HepG2 (cell line): Measurements from ENCODE around the gene FGGY. TPM values are rescaled to one million over a fixed set of nuclear protein-coding genes. Genes with fewer than 3 reads are reported as not detected.

Source experiments
- ATAC-seq: fragments of 200-7000 bp; cut with Tn5 transposase; 3 replicates; pipeline ENCODE4 v1.9.1; 2020; ENCODE audit warnings: mild to moderate bottlenecking, moderate library complexity
- BruUV-seq: library from RNA; stranded (reverse); fragments of 400-500 nt; replicated peaks from 2 replicates; lab custom pipeline; 2021; lab: Mats Ljungman, UMichigan
- CTCF ChIA-PET: fragments of 300-600 bp; formaldehyde crosslinking; extraction: SDS; loops from one replicate; lab custom pipeline; 2021; ENCODE audit warnings: low total read pairs, inconsistent platforms, low intra/inter-chr PET ratio; lab: Yijun Ruan, JAX
- POLR2A ChIA-PET: fragments of 350-600 bp; sonication (Branson Sonifier 250); formaldehyde crosslinking; loops from one replicate; lab custom pipeline; 2020; ENCODE audit warnings: antibody characterized with exemption, inconsistent platforms; lab: Yijun Ruan, JAX
- DNase-seq: peaks from one replicate; pipeline ENCODE4 v3.0.0-alpha.2; 2015; ENCODE audit warnings: low spot score
- FAIRE-seq: peaks from 3 replicates; lab custom pipeline; 2011; peaks lifted over from hg19 to GRCh38; lab: Jason Lieb, UNC
- H2AFZ ChIP-seq: one replicate; pipeline ENCODE4 v1.6.1; 2011; ENCODE audit warnings: low read length, inconsistent platforms
- H3K27ac ChIP-seq: fragments of 300-600 bp; 3 replicates; pipeline ENCODE4 v1.8.0; 2011; ENCODE audit warnings: mixed run types, mild to moderate bottlenecking, mixed read lengths, low read length, inconsistent platforms; ENCODE audit not compliant: insufficient read depth; ENCODE audit errors: extremely low read length
- H3K27me3 ChIP-seq, 2 experiments: fragments of 200-600 bp in 1 of 2; 2 replicates in 1 of 2; 3 replicates in 1 of 2; pipeline versions ENCODE4 v1.6.0 to v1.8.0; 2011; ENCODE audit warnings: low read length in 2 of 2, mild to moderate bottlenecking in 2 of 2, moderate library complexity in 2 of 2, inconsistent platforms in 1 of 2; ENCODE audit not compliant: insufficient read depth in 2 of 2, control insufficient read depth in 1 of 2
- H3K36me3 ChIP-seq, 2 experiments: fragments of 200-600 bp in 1 of 2; replicated peaks in 1 of 2; 2 replicates in 1 of 2; 3 replicates in 1 of 2; pipeline versions ENCODE4 v1.5.1 to v1.8.0; 2011; ENCODE audit warnings: low read length in 2 of 2, inconsistent platforms in 1 of 2; ENCODE audit not compliant: insufficient read depth in 2 of 2, control insufficient read depth in 1 of 2
- H3K4me1 ChIP-seq: 2 replicates; pipeline ENCODE4 v1.5.1; 2012; ENCODE audit warnings: low read length, inconsistent platforms; ENCODE audit not compliant: insufficient read depth
- H3K4me2 ChIP-seq: 2 replicates; pipeline ENCODE4 v1.6.0; 2011; ENCODE audit warnings: low read depth, low read length, inconsistent platforms
- H3K4me3 ChIP-seq, 3 experiments: fragments of 200-600 bp in 1 of 3; sonication (generic), shearing (Covaris generic) in 1 of 3; replicated peaks in 1 of 3; 2 replicates each; pipeline ENCODE4 v1.5.1; 2011 to 2016; ENCODE audit warnings: low read length in 3 of 3, inconsistent platforms in 2 of 3, low read depth in 2 of 3, mild to moderate bottlenecking in 2 of 3, control low read depth in 1 of 3, mixed read lengths in 1 of 3; ENCODE audit not compliant: insufficient read depth in 1 of 3
- H3K79me2 ChIP-seq: one replicate; pipeline ENCODE4 v1.6.1; 2011; ENCODE audit warnings: low read length, inconsistent platforms; ENCODE audit not compliant: insufficient read depth
- H3K9ac ChIP-seq: 2 replicates; pipeline ENCODE4 v1.6.0; 2011; ENCODE audit warnings: mild to moderate bottlenecking, low read depth, low read length, inconsistent platforms; ENCODE audit not compliant: insufficient read depth
- H3K9me3 ChIP-seq: 2 replicates; pipeline ENCODE4 v1.5.1; 2012; ENCODE audit warnings: mild to moderate bottlenecking, low read length
- H4K20me1 ChIP-seq: 2 replicates; pipeline ENCODE4 v1.6.0; 2011; ENCODE audit warnings: inconsistent platforms, mild to moderate bottlenecking, low read length, moderate library complexity; ENCODE audit not compliant: insufficient read depth
- ADNP ChIP-seq: sonication (generic); formaldehyde crosslinking; IDR thresholded peaks from 2 replicates; pipeline ENCODE4 v1.4.0; 2020; ENCODE audit warnings: missing genetic modification reagents
- CREB1 ChIP-seq, 2 experiments: fragments of 450-650 bp in 1 of 2; IDR thresholded peaks; 2 replicates each; pipeline ENCODE4 v1.6.1; 2016 to 2017; ENCODE audit warnings: control low read depth in 1 of 2, mild to moderate bottlenecking in 1 of 2, missing compliant biosample characterization in 1 of 2, missing genetic modification characterization in 1 of 2
- ELK4 ChIP-seq: sonication (generic); formaldehyde crosslinking; IDR thresholded peaks from 2 replicates; pipeline ENCODE4 v1.9.0; 2021; ENCODE audit warnings: missing genetic modification reagents, borderline replicate concordance
- GATAD2A ChIP-seq: IDR thresholded peaks from 2 replicates; pipeline ENCODE4 v1.6.1; 2016
- GFI1 ChIP-seq: sonication (generic); formaldehyde crosslinking; IDR thresholded peaks from 2 replicates; pipeline ENCODE4 v1.5.0; 2020; ENCODE audit warnings: missing genetic modification reagents, mild to moderate bottlenecking, borderline replicate concordance
- KDM1A ChIP-seq: IDR thresholded peaks from 2 replicates; pipeline ENCODE4 v1.6.1; 2016; ENCODE audit warnings: missing compliant biosample characterization
- NCOA2 ChIP-seq: sonication (generic); formaldehyde crosslinking; IDR thresholded peaks from 2 replicates; pipeline ENCODE4 v1.8.0; 2022; ENCODE audit warnings: inconsistent platforms
- NFE2L2 ChIP-seq: fragments of 150-350 bp; IDR thresholded peaks from 2 replicates; pipeline ENCODE4 v1.6.1; 2014; ENCODE audit warnings: low read length
- NR3C1 ChIP-seq: sonication (generic); formaldehyde crosslinking; IDR thresholded peaks from 2 replicates; pipeline ENCODE4 v1.4.0; 2020; ENCODE audit warnings: missing genetic modification reagents
- POLR2AphosphoS2 ChIP-seq: IDR thresholded peaks from 2 replicates; pipeline ENCODE4 v1.6.1; 2011; ENCODE audit warnings: low read depth, low read length, improper control_type of control experiment
- SNAPC2 ChIP-seq: sonication (generic); formaldehyde crosslinking; IDR thresholded peaks from 2 replicates; pipeline ENCODE4 v1.8.1; 2022; ENCODE audit warnings: mild to moderate bottlenecking, missing genetic modification reagents
- SOX6 ChIP-seq, 2 experiments: fragments of 450-650 bp in 1 of 2; sonication (generic) in 1 of 2; formaldehyde crosslinking in 1 of 2; IDR thresholded peaks; 2 replicates each; pipeline versions ENCODE4 v1.4.0 to v1.6.1; 2017 to 2020; ENCODE audit warnings: antibody characterized with exemption in 1 of 2, mild to moderate bottlenecking in 1 of 2, missing genetic modification reagents in 1 of 2
- SP5 ChIP-seq: IDR thresholded peaks from 2 replicates; pipeline ENCODE4 v1.6.1; 2016; ENCODE audit warnings: low read depth, borderline replicate concordance
- TBP ChIP-seq: sonication (generic); formaldehyde crosslinking; IDR thresholded peaks from 2 replicates; pipeline ENCODE4 v1.5.0; 2020; ENCODE audit warnings: missing genetic modification reagents
- ZBTB42 ChIP-seq: sonication (generic); formaldehyde crosslinking; IDR thresholded peaks from 2 replicates; pipeline ENCODE4 v1.5.0; 2020; ENCODE audit warnings: mild to moderate bottlenecking, missing genetic modification reagents
- ZMYM2 ChIP-seq: sonication (generic); formaldehyde crosslinking; IDR thresholded peaks from 2 replicates; pipeline ENCODE4 v1.8.0; 2022; ENCODE audit warnings: mild to moderate bottlenecking, missing genetic modification reagents
- ZMYM3 ChIP-seq: sonication (generic); formaldehyde crosslinking; IDR thresholded peaks from 2 replicates; pipeline ENCODE4 v1.5.1; 2020; ENCODE audit warnings: mild to moderate bottlenecking, missing genetic modification reagents
- ZNF3 ChIP-seq: IDR thresholded peaks from 2 replicates; pipeline ENCODE4 v1.7.0; 2017; ENCODE audit warnings: inconsistent platforms
- ZNF670 ChIP-seq: sonication (generic); formaldehyde crosslinking; IDR thresholded peaks from 2 replicates; pipeline ENCODE4 v1.8.0; 2022; ENCODE audit warnings: mild to moderate bottlenecking, missing genetic modification reagents, borderline replicate concordance
- ZNF709 ChIP-seq: sonication (generic); formaldehyde crosslinking; IDR thresholded peaks from 2 replicates; pipeline ENCODE4 v1.5.0; 2020; ENCODE audit warnings: mild to moderate bottlenecking, missing genetic modification reagents
- WGBS: methylation state at CpG from one replicate; pipeline ENCODE4 v1.1.6; 2017; ENCODE audit warnings: low lambda C conversion rate; 5-methylcytosine and 5-hydroxymethylcytosine counted together
- in situ Hi-C: cut with HindIII; loops from 2 replicates; pipeline ENCODE4 v1.10.0; 2017; ENCODE audit warnings: low pct_unique_long_range_greater_than_20kb; ENCODE audit not compliant: extremely low pct_ligation_motif_present
- intact Hi-C: fragments of 100-400 bp; cut with micrococcal nuclease; formaldehyde crosslinking; loops from one replicate; pipeline ENCODE4 v1.10.0; 2022; ENCODE audit not compliant: unreplicated experiment
- polyA plus RNA-seq, 8 experiments: library from polyadenylated mRNA; depleted of rRNA in 3 of 8; stranded (reverse) in 7 of 8; unstranded in 1 of 8; fragments of >200 nt; fragmentation: Illumina TruSeq in 4 of 8; extraction: Trizol in 4 of 8; gene quantifications; 2 replicates each; pipeline versions ENCODE4 v1.2.1 to v1.2.3, GENCODE V29; 2011 to 2016; ENCODE audit warnings: low read depth in 4 of 8, missing spikeins in 1 of 8, mixed read lengths in 1 of 8; ENCODE audit not compliant: insufficient read depth in 1 of 8
- total RNA-seq, 5 experiments: library from RNA; depleted of rRNA; stranded (reverse); fragments of >200 nt; fragmentation: Illumina TruSeq; extraction: Trizol; gene quantifications; 2 replicates each; pipeline ENCODE4 v1.2.3, GENCODE V29; 2016; ENCODE audit warnings: low read depth in 1 of 5
- TF ChIP-seq, protein P1 (sequence below): IDR thresholded peaks from 2 replicates; pipeline ENCODE4 v1.6.1; 2012; ENCODE audit warnings: inconsistent platforms
- TF ChIP-seq, protein P2 (sequence below): sonication (generic); formaldehyde crosslinking; IDR thresholded peaks from 2 replicates; pipeline ENCODE4 v1.4.0; 2020; ENCODE audit warnings: missing genetic modification reagents, borderline replicate concordance
- TF ChIP-seq, protein P3 (sequence below): IDR thresholded peaks from 2 replicates; pipeline ENCODE4 v1.6.1; 2016

The FGGY gene
- total and polyA plus RNA-seq, 2 of the 13 experiments (the other 11 are each of a cell fraction or from before 2014, with no cell fraction given), result 15.7 to 27.5 TPM

DNA sequence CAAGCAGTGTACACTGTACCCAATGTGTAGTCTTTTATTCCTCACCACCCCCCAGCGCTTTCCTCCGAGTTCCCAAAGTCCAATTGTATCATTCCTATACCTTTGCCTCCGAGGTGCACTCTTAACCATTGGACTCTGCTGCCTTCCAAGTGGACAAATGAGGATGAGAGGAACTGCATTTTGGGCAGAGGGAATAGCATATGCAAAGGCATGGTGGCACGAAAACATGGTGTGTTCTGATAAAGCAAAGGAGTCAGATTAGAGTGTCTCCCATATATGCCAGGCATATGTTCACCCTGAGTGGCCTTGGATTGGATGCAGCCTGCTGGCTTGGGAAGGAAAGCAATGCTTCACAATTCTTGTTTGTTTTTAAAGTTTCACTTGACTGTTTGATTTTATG is 25.5 kb downstream of the FGGY start:
- H3K4me2 ChIP-seq, result no peak overlapping the region
- intact Hi-C loops (no loop called here), in situ Hi-C loops (no loop called here)
- 88% methylated on average over 4 of the region's 4 CpGs for WGBS
- no peaks in the 10 kb centered on the region for H3K9me3 ChIP-seq
- H2AFZ ChIP-seq, result no peak overlapping the region
- no peak for DNase-seq
- no peak overlapping the region for H3K27ac ChIP-seq
- no peaks in the 10 kb centered on the region for H3K27me3 ChIP-seq
- H3K4me3 ChIP-seq, result no peak overlapping the region
- FAIRE-seq, result peak; percentile 30
- no peak overlapping the region for H3K9ac ChIP-seq
- no TSS peak for BruUV-seq
- no peaks in the 10 kb centered on the region for H3K79me2 ChIP-seq
- no peaks in the 10 kb centered on the region for H4K20me1 ChIP-seq
- POLR2A ChIA-PET, result no interaction called here
- no peak for ATAC-seq
- H3K4me1 ChIP-seq, result peaks cover 26% of the 10 kb centered on the region
- H3K36me3 ChIP-seq, result no peaks in the 10 kb centered on the region
- CTCF ChIA-PET, result no interaction called here
- TF ChIP-seq ZMYM2 (0 out of 2 replicates have a peak, but pooled peaks have one; percentile 62), ADNP (CRISPR knock-in tag) (peak; percentile 53; the same call in 1 of the 2 replicates), NFE2L2 (no peak), GATAD2A (CRISPR knock-in tag) (no peak), TBP (CRISPR knock-in tag) (no peak), ELK4 (CRISPR knock-in tag) (no peak), ZMYM3 (CRISPR knock-in tag) (peak; percentile 95), GFI1 (CRISPR knock-in tag) (no peak), SP5 (CRISPR knock-in tag) (no peak), NR3C1 (CRISPR knock-in tag) (no peak), NCOA2 (no peak), CREB1 (IDR thresholded peaks at IDR 0.05) (no peak), CREB1 (CRISPR knock-in tag; IDR thresholded peaks at IDR 0.05) (0 out of 2 replicates have a peak, but pooled peaks have one; percentile 25), ZNF3 (CRISPR knock-in tag) (0 out of 2 replicates have a peak, but pooled peaks have one; percentile 45), ZNF670 (no peak), SOX6 (IDR thresholded peaks at IDR 0.05) (no peak), SOX6 (CRISPR knock-in tag; IDR thresholded peaks at IDR 0.05) (0 out of 2 replicates have a peak, but pooled peaks have one; percentile 10), SNAPC2 (CRISPR knock-in tag) (0 out of 2 replicates have a peak, but pooled peaks have one; percentile 22), ZBTB42 (CRISPR knock-in tag) (no peak), POLR2AphosphoS2 (no peak), ZNF709 (no peak), KDM1A (CRISPR knock-in tag) (peak; percentile 96)
- TF ChIP-seq, protein P1, sequence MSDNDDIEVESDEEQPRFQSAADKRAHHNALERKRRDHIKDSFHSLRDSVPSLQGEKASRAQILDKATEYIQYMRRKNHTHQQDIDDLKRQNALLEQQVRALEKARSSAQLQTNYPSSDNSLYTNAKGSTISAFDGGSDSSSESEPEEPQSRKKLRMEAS, result peak; percentile 24; the same call in 1 of the 2 replicates
- TF ChIP-seq, protein P2, sequence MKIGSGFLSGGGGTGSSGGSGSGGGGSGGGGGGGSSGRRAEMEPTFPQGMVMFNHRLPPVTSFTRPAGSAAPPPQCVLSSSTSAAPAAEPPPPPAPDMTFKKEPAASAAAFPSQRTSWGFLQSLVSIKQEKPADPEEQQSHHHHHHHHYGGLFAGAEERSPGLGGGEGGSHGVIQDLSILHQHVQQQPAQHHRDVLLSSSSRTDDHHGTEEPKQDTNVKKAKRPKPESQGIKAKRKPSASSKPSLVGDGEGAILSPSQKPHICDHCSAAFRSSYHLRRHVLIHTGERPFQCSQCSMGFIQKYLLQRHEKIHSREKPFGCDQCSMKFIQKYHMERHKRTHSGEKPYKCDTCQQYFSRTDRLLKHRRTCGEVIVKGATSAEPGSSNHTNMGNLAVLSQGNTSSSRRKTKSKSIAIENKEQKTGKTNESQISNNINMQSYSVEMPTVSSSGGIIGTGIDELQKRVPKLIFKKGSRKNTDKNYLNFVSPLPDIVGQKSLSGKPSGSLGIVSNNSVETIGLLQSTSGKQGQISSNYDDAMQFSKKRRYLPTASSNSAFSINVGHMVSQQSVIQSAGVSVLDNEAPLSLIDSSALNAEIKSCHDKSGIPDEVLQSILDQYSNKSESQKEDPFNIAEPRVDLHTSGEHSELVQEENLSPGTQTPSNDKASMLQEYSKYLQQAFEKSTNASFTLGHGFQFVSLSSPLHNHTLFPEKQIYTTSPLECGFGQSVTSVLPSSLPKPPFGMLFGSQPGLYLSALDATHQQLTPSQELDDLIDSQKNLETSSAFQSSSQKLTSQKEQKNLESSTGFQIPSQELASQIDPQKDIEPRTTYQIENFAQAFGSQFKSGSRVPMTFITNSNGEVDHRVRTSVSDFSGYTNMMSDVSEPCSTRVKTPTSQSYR (CRISPR knock-in tag), result no peak
- TF ChIP-seq, protein P3, sequence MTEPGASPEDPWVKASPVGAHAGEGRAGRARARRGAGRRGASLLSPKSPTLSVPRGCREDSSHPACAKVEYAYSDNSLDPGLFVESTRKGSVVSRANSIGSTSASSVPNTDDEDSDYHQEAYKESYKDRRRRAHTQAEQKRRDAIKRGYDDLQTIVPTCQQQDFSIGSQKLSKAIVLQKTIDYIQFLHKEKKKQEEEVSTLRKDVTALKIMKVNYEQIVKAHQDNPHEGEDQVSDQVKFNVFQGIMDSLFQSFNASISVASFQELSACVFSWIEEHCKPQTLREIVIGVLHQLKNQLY (CRISPR knock-in tag), result no peak
